Prostate gland (tissue), 2 donors: Measurements from ENCODE around the gene RRP1.

Experiments
- CTCF ChIP-seq, 4 experiments: fragments of 200-600 bp in 2 of 4; fragments of 450-650 bp in 2 of 4; sonication (generic) in 2 of 4; IDR thresholded peaks; 1 replicate in 3 of 4; 2 replicates in 1 of 4; pipeline ENCODE4 v1.5.1; 2016 to 2019; ENCODE audit warnings: antibody characterized with exemption in 4 of 4, mild to moderate bottlenecking in 2 of 4, moderate library complexity in 2 of 4
- POLR2A ChIP-seq: fragments of 450-650 bp; IDR thresholded peaks from one replicate; pipeline ENCODE4 v1.6.1; 2016; ENCODE audit warnings: antibody characterized with exemption, mild to moderate bottlenecking

GRCh38 chr21:43748622-43749021 lies 40.8 kb upstream of the RRP1 start:
- TF ChIP-seq CTCF (IDR thresholded peaks at IDR 0.05): no peak
- no peak for TF ChIP-seq POLR2A
